ENCODE measurements around the gene ERICH4. TPM values are rescaled to one million over a fixed set of nuclear protein-coding genes. Genes with fewer than 3 reads are reported as not detected.
A peak's percentile ranks its signal among the peaks of the same experiment; 100 is the strongest.

ERICH4 gene
- total and polyA plus RNA-seq, 2 of the 13 experiments (the other 11 are each of a cell fraction or from before 2014, with no cell fraction given): 0.40 to 0.64 TPM

DNA sequence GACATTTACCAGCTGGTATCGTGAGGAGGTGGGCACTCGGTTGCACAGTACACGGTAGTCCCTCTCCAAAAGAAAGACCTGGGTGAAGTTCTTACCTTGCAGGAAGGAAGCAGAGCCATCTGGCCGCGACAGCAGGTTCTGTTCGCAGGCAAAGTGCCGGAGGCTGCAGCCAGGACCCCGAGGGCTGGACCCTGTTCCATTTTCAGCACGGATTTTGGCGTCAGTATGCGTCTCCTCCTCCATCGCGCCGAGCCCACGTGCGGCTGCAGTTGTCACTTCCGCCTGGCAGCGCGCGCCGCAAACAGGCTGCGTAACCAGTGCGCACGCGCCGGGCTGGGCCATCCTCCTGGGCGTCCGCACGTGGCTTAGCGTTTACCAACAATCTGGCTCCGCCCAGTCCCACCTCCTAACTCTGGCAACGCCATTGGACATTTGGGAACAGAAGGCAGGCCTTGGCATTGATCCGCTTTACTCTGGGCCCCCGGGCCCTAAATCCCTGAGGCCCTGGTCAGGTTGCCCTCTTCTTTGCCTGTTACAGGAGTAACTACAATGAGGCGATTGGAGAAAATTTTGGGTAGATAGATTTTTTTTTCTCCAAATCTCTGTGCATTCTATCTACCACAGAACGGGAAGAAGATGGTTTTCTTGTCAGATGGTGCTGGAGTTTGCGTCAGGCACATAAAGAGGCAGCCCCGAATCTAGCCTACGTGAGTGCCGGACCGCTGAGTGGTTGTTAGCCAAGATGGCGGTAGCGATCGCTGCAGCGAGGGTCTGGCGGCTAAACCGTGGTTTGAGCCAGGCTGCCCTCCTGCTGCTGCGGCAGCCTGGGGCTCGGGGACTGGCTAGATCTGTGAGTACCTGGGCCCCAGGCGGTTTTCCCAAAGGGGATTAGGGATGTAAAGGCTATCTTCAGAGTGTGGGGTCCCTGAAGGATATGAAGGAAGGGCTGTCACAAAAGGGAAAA lies 45.6 kb upstream of the ERICH4 start, which contains the start of the genes BCKDHA and EXOSC5 (continued):
- TF ChIP-seq MYC (CRISPR knock-in tag; IDR thresholded peaks at IDR 0.05; ENCODE audit: borderline replicate concordance) (peak; percentile 100), HES4 (CRISPR knock-in tag; IDR thresholded peaks at IDR 0.05; ENCODE audit: borderline replicate concordance) (peak; percentile 73; the same call in 1 of the 2 replicates), SP5 (CRISPR knock-in tag; IDR thresholded peaks at IDR 0.05; ENCODE audit: borderline replicate concordance, low read depth) (peak; percentile 67; the same call in 1 of the 2 replicates), ARNT (IDR thresholded peaks at IDR 0.05) (no peak), ZNF619 (CRISPR knock-in tag; IDR thresholded peaks at IDR 0.05) (no peak), ZFP37 (CRISPR knock-in tag; IDR thresholded peaks at IDR 0.05; ENCODE audit: borderline replicate concordance) (0 out of 2 replicates have a peak, but pooled peaks have one; percentile 46), CENPX (CRISPR knock-in tag; IDR thresholded peaks at IDR 0.05) (no peak), ARHGAP35 (CRISPR knock-in tag; IDR thresholded peaks at IDR 0.05; ENCODE audit: borderline replicate concordance) (no peak), MED13 (CRISPR knock-in tag; IDR thresholded peaks at IDR 0.05) (peak; percentile 77), PRPF4 (IDR thresholded peaks at IDR 0.05; ENCODE audit: low read depth, low read length, poor library complexity, severe bottlenecking) (no peak), ZNF589 (CRISPR knock-in tag; conservative IDR thresholded peaks at IDR 0.05) (no peak), RXRA (CRISPR knock-in tag; IDR thresholded peaks at IDR 0.05) (peak; percentile 52; the same call in 1 of the 2 replicates)
- TF ChIP-seq, protein P1, sequence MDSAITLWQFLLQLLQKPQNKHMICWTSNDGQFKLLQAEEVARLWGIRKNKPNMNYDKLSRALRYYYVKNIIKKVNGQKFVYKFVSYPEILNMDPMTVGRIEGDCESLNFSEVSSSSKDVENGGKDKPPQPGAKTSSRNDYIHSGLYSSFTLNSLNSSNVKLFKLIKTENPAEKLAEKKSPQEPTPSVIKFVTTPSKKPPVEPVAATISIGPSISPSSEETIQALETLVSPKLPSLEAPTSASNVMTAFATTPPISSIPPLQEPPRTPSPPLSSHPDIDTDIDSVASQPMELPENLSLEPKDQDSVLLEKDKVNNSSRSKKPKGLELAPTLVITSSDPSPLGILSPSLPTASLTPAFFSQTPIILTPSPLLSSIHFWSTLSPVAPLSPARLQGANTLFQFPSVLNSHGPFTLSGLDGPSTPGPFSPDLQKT (CRISPR knock-in tag; IDR thresholded peaks at IDR 0.05; ENCODE audit: borderline replicate concordance): no peak; the same call in 1 of the 2 replicates
- TF ChIP-seq, protein P2, sequence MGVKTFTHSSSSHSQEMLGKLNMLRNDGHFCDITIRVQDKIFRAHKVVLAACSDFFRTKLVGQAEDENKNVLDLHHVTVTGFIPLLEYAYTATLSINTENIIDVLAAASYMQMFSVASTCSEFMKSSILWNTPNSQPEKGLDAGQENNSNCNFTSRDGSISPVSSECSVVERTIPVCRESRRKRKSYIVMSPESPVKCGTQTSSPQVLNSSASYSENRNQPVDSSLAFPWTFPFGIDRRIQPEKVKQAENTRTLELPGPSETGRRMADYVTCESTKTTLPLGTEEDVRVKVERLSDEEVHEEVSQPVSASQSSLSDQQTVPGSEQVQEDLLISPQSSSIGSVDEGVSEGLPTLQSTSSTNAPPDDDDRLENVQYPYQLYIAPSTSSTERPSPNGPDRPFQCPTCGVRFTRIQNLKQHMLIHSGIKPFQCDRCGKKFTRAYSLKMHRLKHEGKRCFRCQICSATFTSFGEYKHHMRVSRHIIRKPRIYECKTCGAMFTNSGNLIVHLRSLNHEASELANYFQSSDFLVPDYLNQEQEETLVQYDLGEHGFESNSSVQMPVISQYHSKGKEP (CRISPR knock-in tag; IDR thresholded peaks at IDR 0.05): no peak
- TF ChIP-seq, protein P3, sequence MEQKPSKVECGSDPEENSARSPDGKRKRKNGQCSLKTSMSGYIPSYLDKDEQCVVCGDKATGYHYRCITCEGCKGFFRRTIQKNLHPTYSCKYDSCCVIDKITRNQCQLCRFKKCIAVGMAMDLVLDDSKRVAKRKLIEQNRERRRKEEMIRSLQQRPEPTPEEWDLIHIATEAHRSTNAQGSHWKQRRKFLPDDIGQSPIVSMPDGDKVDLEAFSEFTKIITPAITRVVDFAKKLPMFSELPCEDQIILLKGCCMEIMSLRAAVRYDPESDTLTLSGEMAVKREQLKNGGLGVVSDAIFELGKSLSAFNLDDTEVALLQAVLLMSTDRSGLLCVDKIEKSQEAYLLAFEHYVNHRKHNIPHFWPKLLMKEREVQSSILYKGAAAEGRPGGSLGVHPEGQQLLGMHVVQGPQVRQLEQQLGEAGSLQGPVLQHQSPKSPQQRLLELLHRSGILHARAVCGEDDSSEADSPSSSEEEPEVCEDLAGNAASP (CRISPR knock-in tag; IDR thresholded peaks at IDR 0.05; ENCODE audit: borderline replicate concordance): no peak
- TF ChIP-seq, protein P4, sequence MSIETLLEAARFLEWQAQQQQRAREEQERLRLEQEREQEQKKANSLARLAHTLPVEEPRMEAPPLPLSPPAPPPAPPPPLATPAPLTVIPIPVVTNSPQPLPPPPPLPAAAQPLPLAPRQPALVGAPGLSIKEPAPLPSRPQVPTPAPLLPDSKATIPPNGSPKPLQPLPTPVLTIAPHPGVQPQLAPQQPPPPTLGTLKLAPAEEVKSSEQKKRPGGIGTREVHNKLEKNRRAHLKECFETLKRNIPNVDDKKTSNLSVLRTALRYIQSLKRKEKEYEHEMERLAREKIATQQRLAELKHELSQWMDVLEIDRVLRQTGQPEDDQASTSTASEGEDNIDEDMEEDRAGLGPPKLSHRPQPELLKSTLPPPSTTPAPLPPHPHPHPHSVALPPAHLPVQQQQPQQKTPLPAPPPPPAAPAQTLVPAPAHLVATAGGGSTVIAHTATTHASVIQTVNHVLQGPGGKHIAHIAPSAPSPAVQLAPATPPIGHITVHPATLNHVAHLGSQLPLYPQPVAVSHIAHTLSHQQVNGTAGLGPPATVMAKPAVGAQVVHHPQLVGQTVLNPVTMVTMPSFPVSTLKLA (IDR thresholded peaks at IDR 0.05): peak; percentile 100
- TF ChIP-seq, protein P5, sequence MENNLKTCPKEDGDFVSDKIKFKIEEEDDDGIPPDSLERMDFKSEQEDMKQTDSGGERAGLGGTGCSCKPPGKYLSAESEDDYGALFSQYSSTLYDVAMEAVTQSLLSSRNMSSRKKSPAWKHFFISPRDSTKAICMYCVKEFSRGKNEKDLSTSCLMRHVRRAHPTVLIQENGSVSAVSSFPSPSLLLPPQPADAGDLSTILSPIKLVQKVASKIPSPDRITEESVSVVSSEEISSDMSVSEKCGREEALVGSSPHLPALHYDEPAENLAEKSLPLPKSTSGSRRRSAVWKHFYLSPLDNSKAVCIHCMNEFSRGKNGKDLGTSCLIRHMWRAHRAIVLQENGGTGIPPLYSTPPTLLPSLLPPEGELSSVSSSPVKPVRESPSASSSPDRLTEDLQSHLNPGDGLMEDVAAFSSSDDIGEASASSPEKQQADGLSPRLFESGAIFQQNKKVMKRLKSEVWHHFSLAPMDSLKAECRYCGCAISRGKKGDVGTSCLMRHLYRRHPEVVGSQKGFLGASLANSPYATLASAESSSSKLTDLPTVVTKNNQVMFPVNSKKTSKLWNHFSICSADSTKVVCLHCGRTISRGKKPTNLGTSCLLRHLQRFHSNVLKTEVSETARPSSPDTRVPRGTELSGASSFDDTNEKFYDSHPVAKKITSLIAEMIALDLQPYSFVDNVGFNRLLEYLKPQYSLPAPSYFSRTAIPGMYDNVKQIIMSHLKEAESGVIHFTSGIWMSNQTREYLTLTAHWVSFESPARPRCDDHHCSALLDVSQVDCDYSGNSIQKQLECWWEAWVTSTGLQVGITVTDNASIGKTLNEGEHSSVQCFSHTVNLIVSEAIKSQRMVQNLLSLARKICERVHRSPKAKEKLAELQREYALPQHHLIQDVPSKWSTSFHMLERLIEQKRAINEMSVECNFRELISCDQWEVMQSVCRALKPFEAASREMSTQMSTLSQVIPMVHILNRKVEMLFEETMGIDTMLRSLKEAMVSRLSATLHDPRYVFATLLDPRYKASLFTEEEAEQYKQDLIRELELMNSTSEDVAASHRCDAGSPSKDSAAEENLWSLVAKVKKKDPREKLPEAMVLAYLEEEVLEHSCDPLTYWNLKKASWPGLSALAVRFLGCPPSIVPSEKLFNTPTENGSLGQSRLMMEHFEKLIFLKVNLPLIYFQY (CRISPR knock-in tag; IDR thresholded peaks at IDR 0.05; ENCODE audit: borderline replicate concordance): no peak

All from HepG2 (cell line).